ENCODE data around the gene TXLNA. TPM values are rescaled to one million over a fixed set of nuclear protein-coding genes. Genes with fewer than 3 reads are reported as not detected.
A peak's percentile ranks its signal among the peaks of the same experiment; 100 is the strongest.

The TXLNA gene
- total and polyA plus RNA-seq, 7 donors = 8.0 to 21.5 (median 15.7) TPM

- Histone ChIP-seq H3K4me3 (no peak overlapping the region), H3K36me3 (ENCODE audit: insufficient read depth in 1 of 2, low read depth in 1 of 2) (peaks cover 13 to 75% of the 10 kb centered on the region in 2 donors), H3K27me3 (ENCODE audit: insufficient read depth in 3 of 3, low read length in 2 of 3) (no peaks in the 10 kb centered on the region), H3K9me3 (no peaks in the 10 kb centered on the region), H3K27ac (no peak overlapping the region), H3K4me1 (no peaks in the 10 kb centered on the region)
- WGBS, 3 donors = 85 to 95% (median 95%) methylated on average over 1 of the region's 1 CpG
- intact Hi-C loops (cut with DNase I) = no loop called here
- DNase-seq (no peak), ATAC-seq (no peak)
- no peak for TF ChIP-seq CTCF (IDR thresholded peaks at IDR 0.05)
Measured at GRCh38 chr1:32172621-32173245, 6.7 kb upstream of the TXLNA start.

DNA sequence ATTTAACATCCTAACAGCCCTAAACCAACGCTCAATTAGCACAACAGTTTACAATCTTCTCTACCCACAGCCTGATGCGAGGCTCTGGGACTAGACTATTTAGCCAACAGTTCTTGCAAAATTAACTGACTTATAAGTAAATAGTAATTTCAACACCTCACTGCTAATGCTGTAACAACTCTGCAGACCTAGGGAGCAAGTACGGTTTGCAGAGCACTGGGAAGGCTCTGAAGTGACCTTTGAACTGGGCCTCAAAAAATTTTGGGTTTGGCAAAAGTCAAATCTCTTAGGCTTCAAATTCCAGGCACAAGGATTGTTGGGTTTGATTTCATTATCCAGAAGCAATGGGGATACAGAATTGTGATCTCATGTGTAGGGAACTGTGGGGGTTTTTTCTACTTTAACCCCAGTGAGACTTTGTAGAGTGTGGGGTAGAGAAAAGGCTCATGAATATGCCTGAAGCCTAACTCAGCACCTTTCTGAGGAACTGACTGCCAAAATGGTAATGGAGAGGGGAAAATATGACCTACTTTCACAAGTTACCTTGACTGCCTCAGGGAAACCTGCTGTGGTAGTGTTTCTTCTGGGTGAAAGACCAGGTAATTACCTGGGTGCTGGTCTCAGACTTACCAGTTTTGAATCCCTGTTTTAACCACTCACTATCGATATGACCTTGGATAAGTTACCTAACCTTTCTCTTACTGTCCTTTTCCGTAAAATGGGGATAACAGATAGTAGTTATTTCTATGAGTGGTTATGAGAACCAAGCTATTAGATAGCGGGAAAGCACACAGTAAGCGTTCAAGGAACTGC is 889 bp upstream of the TXLNA start:
- no peaks in the 10 kb centered on the region for H3K9me3 ChIP-seq
- TF ChIP-seq CTCF (IDR thresholded peaks at IDR 0.05) = no peak
- H3K27ac ChIP-seq = peak overlapping the region; percentile 98
- 77 to 82% (median 79%) methylated on average over 7 of the region's 7 CpGs for WGBS, 3 donors
- intact Hi-C loops (cut with DNase I) = no loop called here
- H3K4me3 ChIP-seq = peak overlapping the region; percentile 81
- no peaks in the 10 kb centered on the region for H3K27me3 ChIP-seq (ENCODE audit: insufficient read depth in 3 of 3, low read length in 2 of 3)
- DNase-seq = no peak
- peaks cover 3 to 43% of the 10 kb centered on the region in 2 donors for H3K36me3 ChIP-seq (ENCODE audit: insufficient read depth in 1 of 2, low read depth in 1 of 2)
- H3K4me1 ChIP-seq = peaks cover 29% of the 10 kb centered on the region
- no peak for ATAC-seq

- 3 to 6% (median 6%) methylated on average over 7 of the region's 7 CpGs for WGBS, 3 donors
- peaks cover 34% of the 10 kb centered on the region for H3K4me1 ChIP-seq
- DNase-seq = no peak
- peak overlapping the region; percentile 81 for H3K4me3 ChIP-seq
- H3K27me3 ChIP-seq (ENCODE audit: insufficient read depth in 3 of 3, low read length in 2 of 3) = no peaks in the 10 kb centered on the region
- ATAC-seq = peak; percentile 2 to 32 (median 24)
- H3K27ac ChIP-seq = peak overlapping the region; percentile 98
- TF ChIP-seq CTCF (IDR thresholded peaks at IDR 0.05) = no peak
- H3K36me3 ChIP-seq (ENCODE audit: insufficient read depth in 1 of 2, low read depth in 1 of 2) = peaks cover 3 to 43% of the 10 kb centered on the region in 2 donors
- intact Hi-C loops (cut with DNase I) = no loop called here
- no peaks in the 10 kb centered on the region for H3K9me3 ChIP-seq
Measured at GRCh38 chr1:32179193-32179442, 357 bp upstream of the TXLNA start.

- 5 to 8% (median 5%) methylated on average over 36 of the region's 36 CpGs for WGBS, 3 donors
Measured at GRCh38 chr1:32180186-32181060, 948 bp downstream of the TXLNA start.

More at GRCh38 chr1:32180186-32181060, 948 bp downstream of the TXLNA start:
- no peaks in the 10 kb centered on the region for H3K9me3 ChIP-seq
- peak overlapping the region; percentile 98 for H3K27ac ChIP-seq
- peaks cover 3 to 45% of the 10 kb centered on the region in 2 donors for H3K36me3 ChIP-seq (ENCODE audit: insufficient read depth in 1 of 2, low read depth in 1 of 2)
- no peak for TF ChIP-seq CTCF (IDR thresholded peaks at IDR 0.05)
- intact Hi-C loops (cut with DNase I) = loop anchor here in 1 of 2 donors (2.0 to 5.0 kb wide), 2 partner anchors 18 to 73 kb away; partner anchors contain the start of gene KPNA6
- peak overlapping the region; percentile 81 for H3K4me3 ChIP-seq
- H3K4me1 ChIP-seq = peaks cover 45% of the 10 kb centered on the region
- ATAC-seq = peak; percentile 42 to 63 (median 53)
- no peaks in the 10 kb centered on the region for H3K27me3 ChIP-seq (ENCODE audit: insufficient read depth in 3 of 3, low read length in 2 of 3)
- DNase-seq = peak; percentile 73 to 81

All from psoas muscle (tissue), 8 donors.